Bronchial epithelial cell (primary cell): ENCODE data around the gene SLC25A39. TPM values are rescaled to one million over a fixed set of nuclear protein-coding genes. Genes with fewer than 3 reads are reported as not detected.

ENCODE experiments used
- DNase-seq: peaks from one replicate; pipeline ENCODE4 v3.0.0-alpha.2; 2010; ENCODE audit warnings: low read depth
- FAIRE-seq: peaks from 2 replicates; lab custom pipeline; 2011; peaks lifted over from hg19 to GRCh38; lab: Jason Lieb, UNC
- H3K27me3 ChIP-seq: 2 replicates; pipeline ENCODE4 v1.5.1; 2011; ENCODE audit warnings: low read length; ENCODE audit not compliant: control insufficient read depth, insufficient read depth
- H3K36me3 ChIP-seq: 2 replicates; pipeline ENCODE4 v1.5.1; 2011; ENCODE audit warnings: low read length; ENCODE audit not compliant: control insufficient read depth, insufficient read depth
- H3K4me3 ChIP-seq: 2 replicates; pipeline ENCODE4 v1.5.1; 2011; ENCODE audit warnings: mild to moderate bottlenecking, low read depth, low read length, control low read depth
- CTCF ChIP-seq: IDR thresholded peaks from 2 replicates; pipeline ENCODE4 v1.5.1; 2011; ENCODE audit warnings: mild to moderate bottlenecking, moderate library complexity, low read length, control low read depth, inconsistent platforms; ENCODE audit not compliant: insufficient read depth, severe bottlenecking
- total RNA-seq: library from RNA; depleted of rRNA; stranded (reverse); fragments of >200 nt; gene quantifications from 2 replicates; pipeline ENCODE4 v1.2.1, GENCODE V29; 2014

SLC25A39 gene
- total RNA-seq, 1 donor from 2014 or later, result 83.7 TPM

GRCh38 chr17:44272321-44272951, 52.2 kb downstream of the SLC25A39 start:
- Histone ChIP-seq H3K36me3 (no peaks in the 10 kb centered on the region), H3K4me3 (no peak overlapping the region), H3K27me3 (peaks cover 3% of the 10 kb centered on the region)
- DNase-seq (no peak), FAIRE-seq (no peak)
- no peak for TF ChIP-seq CTCF

Other genes starting within 250 kb of the SLC25A39 start
- 18.4 TPM in 2 replicates for gene HDAC5, start 201.2 kb downstream of the SLC25A39 start, total RNA-seq
- 0.26 and 0.64 TPM in 2 replicates for gene HROB, start 182.9 kb downstream of the SLC25A39 start, total RNA-seq
- not detected in 2 replicates for gene ASB16, start 154.1 kb downstream of the SLC25A39 start, total RNA-seq
- 20.3 and 25.6 TPM in 2 replicates for gene TMUB2, start 137.9 kb downstream of the SLC25A39 start, total RNA-seq
- gene ATXN7L3, start 124.9 kb downstream of the SLC25A39 start, total RNA-seq, result 32.4 and 46.3 TPM in 2 replicates
- 22.9 and 36.1 TPM in 2 replicates for gene UBTF, start 105.1 kb downstream of the SLC25A39 start, total RNA-seq
- gene SLC4A1, start 56.7 kb downstream of the SLC25A39 start, total RNA-seq, result not detected in 2 replicates
- 0.26 and 3.1 TPM in 2 replicates for gene RUNDC3A, start 16.2 kb downstream of the SLC25A39 start, total RNA-seq
- 200 and 513 TPM in 2 replicates for gene GRN, start 20.5 kb upstream of the SLC25A39 start, total RNA-seq
- 0.53 and 0.90 TPM in 2 replicates for gene FAM171A2, start 39.0 kb upstream of the SLC25A39 start, total RNA-seq
- gene ITGA2B, start 64.8 kb upstream of the SLC25A39 start, total RNA-seq, result under 0.01 TPM in 1 of 2 replicates, not detected in the other
- 12.3 and 14.2 TPM in 2 replicates for gene GPATCH8, start 178.6 kb upstream of the SLC25A39 start, total RNA-seq
- under 0.01 and 0.13 TPM in 2 replicates for gene FZD2, start 232.7 kb upstream of the SLC25A39 start, total RNA-seq